ENCODE measurements around the gene KRTAP11-1.

DNA sequence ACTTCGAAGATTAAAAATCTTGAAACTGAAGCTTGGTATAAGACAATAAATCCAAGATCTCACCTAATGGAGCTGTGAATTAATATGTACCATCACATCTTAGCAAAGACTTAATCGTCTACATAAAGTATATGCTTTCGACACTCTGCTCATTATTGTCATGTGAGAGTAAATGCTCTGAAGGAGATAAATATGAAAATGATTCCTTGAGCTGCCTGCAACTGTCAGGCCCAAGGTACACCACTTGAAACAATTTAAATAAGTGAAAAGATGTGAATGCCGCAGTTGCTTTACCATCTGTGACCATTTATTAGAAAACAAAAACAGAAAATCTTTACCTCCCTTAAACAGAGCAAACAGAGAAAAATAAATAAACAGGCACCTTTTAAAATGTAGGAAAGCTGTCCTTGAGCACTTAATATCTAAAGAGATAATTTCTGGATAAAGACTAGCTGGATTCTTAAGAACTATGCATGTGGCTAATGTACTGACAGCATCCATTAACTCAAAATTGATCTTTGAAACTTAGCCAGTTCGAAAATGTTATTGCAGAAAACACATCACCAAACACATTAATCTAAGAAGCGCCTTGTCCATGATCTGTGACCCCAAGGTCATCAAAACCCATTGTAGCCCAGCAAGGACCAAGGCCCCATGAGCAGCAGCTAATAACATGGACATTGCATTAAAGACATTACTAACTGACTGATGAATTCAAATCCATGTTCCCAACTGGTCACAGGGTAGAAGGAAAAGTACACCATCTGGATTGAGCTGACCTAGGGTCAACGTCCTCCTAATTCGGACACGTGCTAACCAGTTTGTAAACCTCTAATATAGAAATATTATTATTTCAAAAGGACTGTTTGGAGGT, 33.5 kb downstream of the KRTAP11-1 start:
- TF ChIP-seq, protein P1, sequence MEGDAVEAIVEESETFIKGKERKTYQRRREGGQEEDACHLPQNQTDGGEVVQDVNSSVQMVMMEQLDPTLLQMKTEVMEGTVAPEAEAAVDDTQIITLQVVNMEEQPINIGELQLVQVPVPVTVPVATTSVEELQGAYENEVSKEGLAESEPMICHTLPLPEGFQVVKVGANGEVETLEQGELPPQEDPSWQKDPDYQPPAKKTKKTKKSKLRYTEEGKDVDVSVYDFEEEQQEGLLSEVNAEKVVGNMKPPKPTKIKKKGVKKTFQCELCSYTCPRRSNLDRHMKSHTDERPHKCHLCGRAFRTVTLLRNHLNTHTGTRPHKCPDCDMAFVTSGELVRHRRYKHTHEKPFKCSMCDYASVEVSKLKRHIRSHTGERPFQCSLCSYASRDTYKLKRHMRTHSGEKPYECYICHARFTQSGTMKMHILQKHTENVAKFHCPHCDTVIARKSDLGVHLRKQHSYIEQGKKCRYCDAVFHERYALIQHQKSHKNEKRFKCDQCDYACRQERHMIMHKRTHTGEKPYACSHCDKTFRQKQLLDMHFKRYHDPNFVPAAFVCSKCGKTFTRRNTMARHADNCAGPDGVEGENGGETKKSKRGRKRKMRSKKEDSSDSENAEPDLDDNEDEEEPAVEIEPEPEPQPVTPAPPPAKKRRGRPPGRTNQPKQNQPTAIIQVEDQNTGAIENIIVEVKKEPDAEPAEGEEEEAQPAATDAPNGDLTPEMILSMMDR (IDR thresholded peaks at IDR 0.05): no peak
- TF ChIP-seq POLR2A (IDR thresholded peaks at IDR 0.05) (no peak), POLR2AphosphoS5 (IDR thresholded peaks at IDR 0.05) (no peak)
